Right forelimb (tissue), 1 donor: ENCODE data around the gene F9.
"Not testable (repeated sequence)": the region's sequence is repeated elsewhere in the genome, so short reads cannot be mapped to it uniquely, and the experiment has no call there.

Source experiments
- DNase-seq: peaks from one replicate; pipeline ENCODE4 v3.0.0-alpha.2; 2018

The F9 gene

DNA sequence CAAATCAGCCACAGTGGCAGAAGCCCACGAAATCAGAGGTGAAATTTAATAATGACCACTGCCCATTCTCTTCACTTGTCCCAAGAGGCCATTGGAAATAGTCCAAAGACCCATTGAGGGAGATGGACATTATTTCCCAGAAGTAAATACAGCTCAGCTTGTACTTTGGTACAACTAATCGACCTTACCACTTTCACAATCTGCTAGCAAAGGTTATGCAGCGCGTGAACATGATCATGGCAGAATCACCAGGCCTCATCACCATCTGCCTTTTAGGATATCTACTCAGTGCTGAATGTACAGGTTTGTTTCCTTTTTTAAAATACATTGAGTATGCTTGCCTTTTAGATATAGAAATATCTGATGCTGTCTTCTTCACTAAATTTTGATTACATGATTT, at the start of gene F9:
F9 (plus strand) TSS at position 190 of the 400 bp plus-strand sequence; CDS start at position 216, 26 bp downstream.
- DNase-seq: no peak

- DNase-seq: no peak
Measured at GRCh38 chrX:139483699-139484098, 46.8 kb upstream of the F9 start.

DNA sequence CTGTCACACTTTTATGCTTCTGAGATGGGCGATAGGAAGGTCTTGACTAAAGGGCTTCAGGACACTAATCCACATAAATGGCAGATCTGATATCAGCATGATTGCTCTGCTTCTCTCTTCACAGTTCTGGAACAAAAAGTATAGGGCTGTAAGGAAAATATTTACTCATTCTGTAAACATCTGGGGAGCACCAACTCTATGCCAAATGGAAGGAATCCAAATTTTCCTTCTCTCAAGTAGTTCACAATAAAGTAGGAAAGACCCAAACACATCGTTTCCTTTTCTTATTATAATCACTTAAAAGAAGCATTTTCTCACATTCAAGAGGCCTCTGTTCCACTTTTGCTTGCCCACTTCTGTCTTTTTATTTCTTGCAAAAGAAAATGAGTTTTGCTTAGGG, 45.9 kb upstream of the F9 start:
- DNase-seq: no peak

DNA sequence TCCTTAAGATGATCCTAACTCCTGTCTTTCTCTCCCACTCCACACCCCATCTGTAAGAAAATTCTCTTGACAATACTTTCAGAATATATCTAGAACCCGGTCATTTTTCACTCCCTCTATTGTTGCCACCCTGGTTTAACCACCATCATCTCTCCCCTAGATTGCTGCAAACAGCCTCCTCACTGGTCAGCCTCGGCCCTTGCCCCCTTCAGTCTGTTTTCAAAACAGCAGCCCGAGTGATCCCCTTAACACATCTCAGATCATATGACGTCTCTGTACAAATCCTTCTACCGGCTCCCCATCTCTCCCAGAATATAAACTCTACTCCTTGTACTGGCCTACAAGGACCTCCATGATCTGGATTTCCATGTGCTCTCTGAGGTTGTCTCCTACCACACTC, 35.2 kb upstream of the F9 start:
- DNase-seq: no peak

DNA sequence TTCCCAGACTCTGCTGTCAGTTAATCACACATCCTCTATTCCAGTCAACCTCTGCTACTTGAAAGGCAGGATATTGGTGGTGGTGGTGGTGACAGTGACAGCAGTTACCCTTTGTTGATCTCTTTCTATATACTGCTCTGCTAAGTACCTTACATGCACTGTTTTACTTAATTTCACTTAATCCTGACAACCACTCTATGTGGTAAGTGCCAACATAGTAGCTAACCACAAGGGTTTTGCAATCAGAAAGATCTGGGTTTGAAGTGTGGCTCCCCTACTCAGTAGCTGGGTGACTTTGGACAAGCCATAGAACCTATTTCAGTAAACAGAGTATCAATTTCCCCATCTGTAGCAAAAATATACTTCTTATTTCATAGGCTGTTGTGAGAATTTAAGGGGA, 24.2 kb upstream of the F9 start:
- DNase-seq: no peak

GRCh38 chrX:139508099-139508498, 22.4 kb upstream of the F9 start:
- no peak for DNase-seq

DNA sequence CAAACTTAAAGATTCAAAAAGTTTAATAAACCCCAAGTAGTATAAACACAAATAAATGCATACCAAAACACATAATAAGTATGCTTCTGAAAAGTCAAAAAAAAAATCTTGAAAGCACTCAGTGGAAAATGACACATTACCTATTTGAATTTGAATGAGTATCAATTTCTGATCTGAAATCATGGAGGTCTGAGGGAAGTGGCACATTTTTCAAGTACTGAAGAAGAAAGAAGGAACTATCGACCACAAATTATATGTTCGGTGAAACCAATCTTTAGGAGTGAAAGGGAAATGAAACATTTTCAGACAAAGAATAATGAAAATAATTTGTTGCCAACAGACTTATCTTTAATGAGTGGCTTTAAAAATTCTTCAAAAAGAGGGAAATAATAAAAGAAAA, 12.1 kb upstream of the F9 start:
- DNase-seq: no peak

DNA sequence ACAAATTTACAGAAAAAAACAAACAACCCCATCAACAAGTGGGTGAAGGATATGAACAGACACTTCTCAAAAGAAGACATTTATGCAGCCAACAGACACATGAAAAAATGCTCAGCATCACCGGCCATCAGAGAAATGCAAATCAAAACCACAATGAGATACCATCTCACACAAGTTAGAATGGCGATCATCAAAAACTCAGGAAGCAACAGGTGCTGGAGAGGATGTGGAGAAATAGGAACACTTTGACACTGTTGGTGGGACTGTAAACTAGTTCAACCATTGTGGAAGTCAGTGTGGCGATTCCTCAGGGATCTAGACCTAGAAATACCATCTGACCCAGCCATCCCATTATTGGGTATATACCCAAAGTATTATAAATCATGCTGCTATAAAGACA, 1.7 kb upstream of the F9 start:
- DNase-seq: not testable (repeated sequence)

- no peak for DNase-seq
Measured at GRCh38 chrX:139532834-139533233, 2.3 kb downstream of the F9 start.

GRCh38 chrX:139533444-139533843, 2.9 kb downstream of the F9 start:
- no peak for DNase-seq

GRCh38 chrX:139538907-139539790, 8.6 kb downstream of the F9 start:
- no peak for DNase-seq

DNA sequence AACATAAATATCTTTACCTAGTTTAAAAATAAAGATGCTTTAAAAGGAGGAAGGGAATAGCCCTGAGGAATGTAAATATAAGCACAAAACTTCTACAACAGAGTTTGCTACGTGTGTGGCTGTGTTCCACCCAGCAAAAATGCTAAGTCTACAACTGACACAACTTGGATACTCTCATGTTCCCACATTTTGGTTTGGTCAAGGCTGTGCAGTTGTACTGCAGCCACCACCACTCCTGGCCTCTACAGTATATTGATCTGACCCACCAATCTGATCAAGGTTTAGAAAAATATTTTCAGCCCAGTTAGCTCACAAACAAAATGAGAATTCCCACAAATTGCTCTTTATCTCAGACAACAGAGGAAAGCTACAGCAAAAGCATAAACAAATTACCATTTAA, 12.1 kb downstream of the F9 start:
- no peak for DNase-seq

- no peak for DNase-seq
Measured at GRCh38 chrX:139543920-139544319, 13.4 kb downstream of the F9 start.

- no peak for DNase-seq
Measured at GRCh38 chrX:139544591-139544990, 14.1 kb downstream of the F9 start.

GRCh38 chrX:139554376-139554775, 23.8 kb downstream of the F9 start:
- no peak for DNase-seq

GRCh38 chrX:139554991-139555675, 24.6 kb downstream of the F9 start:
- no peak for DNase-seq

DNA sequence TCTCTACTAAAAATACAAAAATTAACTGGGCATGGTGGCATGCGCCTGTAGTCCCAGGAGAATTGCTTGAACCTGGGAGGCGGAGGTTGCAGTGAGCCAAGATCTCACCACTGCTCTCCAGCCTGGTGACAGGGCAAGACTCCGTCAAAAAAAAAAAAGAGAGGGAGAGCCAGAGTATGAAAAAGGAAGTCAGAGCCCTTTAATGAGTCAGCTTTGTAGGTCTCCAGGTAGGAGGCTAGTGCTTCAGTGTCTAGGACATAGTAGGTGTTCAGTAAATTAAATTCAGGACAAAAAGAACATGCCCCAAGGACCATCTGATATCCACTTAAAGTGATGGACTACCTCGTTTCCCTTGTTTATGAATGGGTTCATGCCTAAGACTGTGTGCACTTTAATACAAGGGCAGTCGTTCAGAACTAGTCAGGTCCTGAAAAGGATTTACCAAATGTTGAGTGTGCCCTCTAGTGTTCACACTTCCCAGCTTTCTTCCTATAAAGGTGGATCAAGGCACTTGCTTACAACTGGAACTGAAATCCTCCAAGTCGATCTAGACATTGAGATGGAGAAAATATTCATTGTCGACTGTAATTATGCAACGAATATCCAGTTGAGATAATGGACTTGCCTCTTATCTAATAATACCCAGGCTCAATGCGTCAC, 29.0 kb downstream of the F9 start:
- no peak for DNase-seq

- no peak for DNase-seq
Measured at GRCh38 chrX:139560221-139560620, 29.7 kb downstream of the F9 start.

- no peak for DNase-seq
Measured at GRCh38 chrX:139563251-139563650, 32.7 kb downstream of the F9 start.

GRCh38 chrX:139566981-139567380, 36.4 kb downstream of the F9 start:
- DNase-seq: no peak

- DNase-seq: no peak
Measured at GRCh38 chrX:139581068-139581467, 50.5 kb downstream of the F9 start.

DNA sequence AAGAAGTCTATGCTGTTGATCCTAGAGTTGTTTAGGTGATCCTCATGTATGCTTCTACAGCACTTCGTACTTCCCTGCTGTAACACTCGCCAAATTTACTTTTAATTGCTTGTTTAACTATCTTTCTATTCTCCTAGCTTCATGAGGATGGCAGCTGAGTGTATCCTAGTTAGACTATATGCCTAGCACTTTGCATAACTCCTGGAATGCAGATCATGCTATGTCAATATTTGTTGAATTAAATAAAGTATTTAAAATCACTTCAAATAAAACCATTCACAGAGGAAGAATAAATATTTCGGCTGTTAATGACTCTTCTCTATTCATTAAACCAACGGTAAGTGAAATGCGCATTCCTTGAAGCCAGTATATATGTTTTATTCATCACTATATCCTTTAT, 55.1 kb downstream of the F9 start:
- no peak for DNase-seq

GRCh38 chrX:139596068-139596467, 65.5 kb downstream of the F9 start:
- no peak for DNase-seq

DNA sequence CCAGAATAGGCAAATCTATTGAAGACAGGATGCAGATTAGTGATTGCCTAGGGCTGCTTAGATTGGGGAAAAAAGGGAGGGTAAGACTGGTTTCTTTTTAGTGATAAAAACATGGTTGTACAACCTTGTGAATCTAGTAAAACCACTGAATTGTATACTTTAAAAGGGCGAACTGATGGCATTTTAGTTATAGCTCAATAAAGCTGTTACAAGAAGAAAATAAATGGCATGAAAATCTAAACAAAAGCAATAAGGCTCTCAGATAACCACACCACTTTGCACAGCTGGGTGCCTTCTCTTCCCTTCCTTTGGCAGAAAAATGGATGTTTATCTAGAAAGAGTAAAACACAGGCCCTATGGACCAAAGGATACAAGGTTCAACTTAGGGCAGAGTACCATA, 69.6 kb downstream of the F9 start:
- no peak for DNase-seq
